Hypothalamus (tissue), 51 donors: Measurements from ENCODE around the gene ZSWIM3.
A peak's percentile ranks its signal among the peaks of the same experiment; 100 is the strongest.
"Not testable (repeated sequence)": the region's sequence is repeated elsewhere in the genome, so short reads cannot be mapped to it uniquely, and the experiment has no call there.

Source experiments
- DNase-seq, 51 donors: peaks; one replicate each; lab custom pipeline; 2025; lab: John Stamatoyannopoulos, UW

The ZSWIM3 gene

GRCh38 chr20:45888681-45889080, 31.3 kb downstream of the ZSWIM3 start:
- DNase-seq, result no peak

- DNase-seq, result peak in 48 of 51 donors; percentile 17 to 80 (median 58)
Measured at GRCh38 chr20:45890077-45890984, 32.9 kb downstream of the ZSWIM3 start.

- peak; percentile 62 to 95 (median 86) for DNase-seq
Measured at GRCh38 chr20:45890985-45891983, 33.9 kb downstream of the ZSWIM3 start, which contains the start of the genes CTSA and NEURL2. Gene CTSA, plus strand, starts transcription at chr20:45891335. Its CDS starts 234 bp downstream, at chr20:45891569. Gene NEURL2, minus strand, starts transcription at chr20:45891208. Its CDS starts 217 bp downstream, at chr20:45890991.

- DNase-seq, result peak in 1 of 51 donors; percentile 6
Measured at GRCh38 chr20:45892049-45892825, 34.8 kb downstream of the ZSWIM3 start.

- DNase-seq, result no peak
Measured at GRCh38 chr20:45892828-45893500, 35.5 kb downstream of the ZSWIM3 start.

- no peak for DNase-seq
Measured at GRCh38 chr20:45893831-45894230, 36.4 kb downstream of the ZSWIM3 start.

- no peak for DNase-seq
Measured at GRCh38 chr20:45894797-45895196, 37.4 kb downstream of the ZSWIM3 start.

GRCh38 chr20:45896641-45897161, 39.3 kb downstream of the ZSWIM3 start:
- no peak for DNase-seq

- DNase-seq, result no peak
Measured at GRCh38 chr20:45897289-45897688, 39.9 kb downstream of the ZSWIM3 start.

GRCh38 chr20:45897692-45898091, 40.3 kb downstream of the ZSWIM3 start:
- DNase-seq, result no peak

GRCh38 chr20:45898285-45898684, 40.9 kb downstream of the ZSWIM3 start:
- no peak for DNase-seq

GRCh38 chr20:45899046-45899835, 41.8 kb downstream of the ZSWIM3 start:
- DNase-seq, result no peak

GRCh38 chr20:45901332-45901731, 43.9 kb downstream of the ZSWIM3 start:
- DNase-seq, result not testable (repeated sequence)

- no peak for DNase-seq
Measured at GRCh38 chr20:45902199-45902701, 44.8 kb downstream of the ZSWIM3 start.

GRCh38 chr20:45904583-45905504, 47.4 kb downstream of the ZSWIM3 start:
- DNase-seq, result no peak

- DNase-seq, result no peak
Measured at GRCh38 chr20:45905505-45906079, 48.2 kb downstream of the ZSWIM3 start.
